Type B pancreatic cell (in vitro differentiated cells): Measurements from ENCODE around the gene CREBBP. TPM values are rescaled to one million over a fixed set of nuclear protein-coding genes. Genes with fewer than 3 reads are reported as not detected.

ENCODE experiments used
- DNase-seq: peaks from one replicate; pipeline ENCODE4 v3.0.0; 2021; ENCODE audit warnings: mixed read lengths; ENCODE audit not compliant: unreplicated experiment; ENCODE audit errors: extremely low spot score
- H3K27ac Mint-ChIP-seq: 2 replicates; pipeline ENCODE4 v1.8.0; 2021; ENCODE audit warnings: mild to moderate bottlenecking, mixed read lengths
- H3K27me3 Mint-ChIP-seq: 2 replicates; pipeline ENCODE4 v1.8.0; 2021; ENCODE audit warnings: mixed read lengths
- H3K36me3 Mint-ChIP-seq: 2 replicates; pipeline ENCODE4 v1.8.0; 2021; ENCODE audit warnings: mixed read lengths
- H3K4me1 Mint-ChIP-seq: one replicate; pipeline ENCODE4 v1.8.0; 2021; ENCODE audit warnings: mixed read lengths; ENCODE audit not compliant: unreplicated experiment
- H3K4me3 Mint-ChIP-seq: 2 replicates; pipeline ENCODE4 v1.8.0; 2021; ENCODE audit warnings: mild to moderate bottlenecking, mixed read lengths
- H3K9me3 Mint-ChIP-seq: 2 replicates; pipeline ENCODE4 v1.8.0; 2021; ENCODE audit warnings: mixed read lengths
- total RNA-seq: library from RNA; stranded (reverse); gene quantifications from 2 replicates; pipeline ENCODE4 v1.2.1, GENCODE V29; 2021; ENCODE audit warnings: low replicate concordance
- TF ChIP-seq, protein P1 (sequence below): fragments of 200-600 bp; sonication (generic); conservative IDR thresholded peaks from 2 replicates; pipeline ENCODE4 v1.5.0; 2021; ENCODE audit warnings: antibody characterized with exemption, mild to moderate bottlenecking

The CREBBP gene
- total RNA-seq, 1 donor from 2014 or later, result 93.6 TPM

DNA sequence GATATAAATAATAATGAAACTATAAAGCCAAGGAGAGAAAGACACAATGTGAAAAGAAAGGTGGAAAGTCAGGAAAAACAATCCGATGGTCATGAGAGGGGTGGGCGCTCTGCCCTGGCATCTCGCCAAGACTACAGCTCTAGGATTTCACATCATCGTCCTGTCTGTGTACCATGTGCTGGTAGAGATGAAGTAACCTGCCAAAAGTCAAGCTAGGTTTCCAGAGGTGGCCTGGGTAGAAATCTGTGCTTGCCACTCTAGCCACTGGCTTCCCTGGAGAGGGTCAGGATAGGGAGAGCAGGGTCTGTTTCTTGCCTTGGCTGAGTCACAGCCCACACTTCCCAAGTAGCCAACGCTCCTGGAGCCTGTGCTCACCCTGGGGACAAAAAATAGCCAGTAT lies 132.2 kb downstream of the CREBBP start:
- Mint-ChIP-seq H3K36me3 (peaks cover 38% of the 10 kb centered on the region), H3K9me3 (no peaks in the 10 kb centered on the region), H3K4me1 (no peaks in the 10 kb centered on the region), H3K4me3 (no peak overlapping the region), H3K27ac (no peak overlapping the region), H3K27me3 (no peaks in the 10 kb centered on the region)
- DNase-seq, result no peak
- TF ChIP-seq, protein P1, sequence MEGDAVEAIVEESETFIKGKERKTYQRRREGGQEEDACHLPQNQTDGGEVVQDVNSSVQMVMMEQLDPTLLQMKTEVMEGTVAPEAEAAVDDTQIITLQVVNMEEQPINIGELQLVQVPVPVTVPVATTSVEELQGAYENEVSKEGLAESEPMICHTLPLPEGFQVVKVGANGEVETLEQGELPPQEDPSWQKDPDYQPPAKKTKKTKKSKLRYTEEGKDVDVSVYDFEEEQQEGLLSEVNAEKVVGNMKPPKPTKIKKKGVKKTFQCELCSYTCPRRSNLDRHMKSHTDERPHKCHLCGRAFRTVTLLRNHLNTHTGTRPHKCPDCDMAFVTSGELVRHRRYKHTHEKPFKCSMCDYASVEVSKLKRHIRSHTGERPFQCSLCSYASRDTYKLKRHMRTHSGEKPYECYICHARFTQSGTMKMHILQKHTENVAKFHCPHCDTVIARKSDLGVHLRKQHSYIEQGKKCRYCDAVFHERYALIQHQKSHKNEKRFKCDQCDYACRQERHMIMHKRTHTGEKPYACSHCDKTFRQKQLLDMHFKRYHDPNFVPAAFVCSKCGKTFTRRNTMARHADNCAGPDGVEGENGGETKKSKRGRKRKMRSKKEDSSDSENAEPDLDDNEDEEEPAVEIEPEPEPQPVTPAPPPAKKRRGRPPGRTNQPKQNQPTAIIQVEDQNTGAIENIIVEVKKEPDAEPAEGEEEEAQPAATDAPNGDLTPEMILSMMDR, result no peak

GRCh38 chr16:3745751-3746355 lies 134.7 kb downstream of the CREBBP start:
- H3K9me3 Mint-ChIP-seq, result no peaks in the 10 kb centered on the region
- no peak for DNase-seq
- H3K4me1 Mint-ChIP-seq, result no peaks in the 10 kb centered on the region
- TF ChIP-seq, protein P1, result no peak
- H3K36me3 Mint-ChIP-seq, result peaks cover 37% of the 10 kb centered on the region
- no peak overlapping the region for H3K27ac Mint-ChIP-seq
- H3K4me3 Mint-ChIP-seq, result no peak overlapping the region
- H3K27me3 Mint-ChIP-seq, result no peaks in the 10 kb centered on the region

- Mint-ChIP-seq H3K27ac (no peak overlapping the region), H3K9me3 (no peaks in the 10 kb centered on the region), H3K4me1 (no peaks in the 10 kb centered on the region), H3K27me3 (no peaks in the 10 kb centered on the region), H3K4me3 (no peak overlapping the region), H3K36me3 (peaks cover 36% of the 10 kb centered on the region)
- no peak for DNase-seq
- TF ChIP-seq, protein P1, result no peak
Measured at GRCh38 chr16:3744018-3744417, 136.5 kb downstream of the CREBBP start.

DNA sequence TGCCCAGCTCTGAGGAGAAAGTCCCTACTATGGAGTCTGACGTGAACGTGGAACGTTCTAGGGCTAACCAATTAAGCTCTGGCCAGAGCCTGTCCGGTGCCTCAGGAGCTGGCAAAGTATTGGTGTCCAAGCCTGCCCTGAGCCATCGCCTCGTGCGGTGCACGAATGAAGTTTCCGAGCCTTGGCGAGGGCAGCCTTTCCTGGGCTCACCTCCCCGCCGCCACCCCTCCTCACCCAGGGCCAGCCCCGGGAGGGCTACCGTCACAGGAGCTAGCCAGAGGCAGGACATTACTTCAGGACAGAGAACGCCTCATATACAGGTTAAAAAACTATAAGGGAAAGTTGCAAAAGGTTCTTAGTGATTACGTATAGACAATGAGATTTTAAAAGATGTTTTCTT lies 139.6 kb downstream of the CREBBP start:
- Mint-ChIP-seq H3K27me3 (no peaks in the 10 kb centered on the region), H3K9me3 (no peaks in the 10 kb centered on the region), H3K4me1 (no peaks in the 10 kb centered on the region), H3K27ac (no peak overlapping the region), H3K36me3 (peaks cover 46% of the 10 kb centered on the region), H3K4me3 (no peak overlapping the region)
- TF ChIP-seq, protein P1, result no peak
- no peak for DNase-seq

DNA sequence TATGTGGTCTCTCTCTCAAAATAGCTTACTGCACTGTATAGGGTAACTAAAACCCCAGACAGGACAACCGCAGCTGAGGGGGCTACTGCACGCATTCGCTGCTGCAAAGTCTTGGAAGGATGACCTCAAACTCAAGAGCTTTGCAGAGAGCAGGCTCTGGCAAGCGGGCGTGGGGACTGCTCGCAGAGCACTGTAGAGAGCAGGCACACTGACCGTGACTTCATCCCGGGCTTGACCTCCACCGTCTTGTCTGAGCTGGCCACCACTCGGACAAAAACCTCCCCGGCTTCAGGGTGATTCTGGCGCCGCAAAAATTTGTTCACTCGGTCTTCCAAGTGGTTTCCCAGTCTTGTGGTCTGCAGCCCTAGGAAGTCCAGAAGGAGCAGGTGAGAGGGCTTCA lies 140.3 kb downstream of the CREBBP start:
- Mint-ChIP-seq H3K27me3 (no peaks in the 10 kb centered on the region), H3K9me3 (no peaks in the 10 kb centered on the region), H3K36me3 (peaks cover 44% of the 10 kb centered on the region), H3K4me1 (no peaks in the 10 kb centered on the region), H3K27ac (no peak overlapping the region), H3K4me3 (no peak overlapping the region)
- no peak for DNase-seq
- TF ChIP-seq, protein P1, result no peak

DNA sequence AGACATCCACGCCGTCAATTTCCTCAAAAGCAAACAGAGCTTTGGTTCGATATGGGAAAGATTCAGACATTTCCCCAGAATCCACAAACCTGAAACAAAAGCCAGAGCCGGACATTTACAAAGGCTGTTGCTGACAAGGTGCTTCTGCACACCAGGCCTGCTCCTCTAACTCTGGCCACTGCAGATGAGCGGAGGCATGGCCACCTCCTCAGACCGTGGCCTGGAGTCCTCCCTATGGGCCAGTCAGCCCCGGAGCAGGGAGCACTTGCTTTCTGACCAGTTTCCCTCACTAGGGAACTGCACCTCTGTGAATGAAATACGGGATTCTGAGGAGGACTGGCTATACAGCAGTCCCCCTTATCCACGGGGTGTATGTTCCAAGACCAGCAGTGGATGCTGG lies 140.9 kb downstream of the CREBBP start:
- TF ChIP-seq, protein P1, result no peak
- Mint-ChIP-seq H3K9me3 (no peaks in the 10 kb centered on the region), H3K36me3 (peaks cover 47% of the 10 kb centered on the region), H3K27ac (peak overlapping the region; percentile 48), H3K4me1 (no peaks in the 10 kb centered on the region), H3K4me3 (no peak overlapping the region), H3K27me3 (no peaks in the 10 kb centered on the region)
- no peak for DNase-seq
